T-helper 1 cell treated with Interleukin-12 subunit alpha and Interleukin-12 subunit beta and Interleukin-4 antibody, amounts not matched to agents 30 ng/mL and 1 ng/mL, for 36 hours (primary cell): ENCODE results near the gene SBNO2. TPM values are rescaled to one million over a fixed set of nuclear protein-coding genes. Genes with fewer than 3 reads are reported as not detected.
"Not testable (repeated sequence)": the region's sequence is repeated elsewhere in the genome, so short reads cannot be mapped to it uniquely, and the experiment has no call there.

ENCODE experiments used
- intact Hi-C: fragments of 100-400 bp; cut with micrococcal nuclease; formaldehyde crosslinking; loops from one replicate; pipeline ENCODE4 v1.15.1; 2024
- total RNA-seq: library from RNA; stranded (reverse); gene quantifications from 2 replicates; pipeline ENCODE4 v1.2.3, GENCODE V29; 2022

SBNO2 gene
- total RNA-seq, 1 donor from 2014 or later = 164 TPM

GRCh38 chr19:1136201-1136600, 37.9 kb downstream of the SBNO2 start:
- intact Hi-C loops = no loop called here

- intact Hi-C loops = no loop called here
Measured at GRCh38 chr19:1135454-1135853, 38.6 kb downstream of the SBNO2 start.

GRCh38 chr19:1134431-1134830, 39.6 kb downstream of the SBNO2 start:
- intact Hi-C loops = loop anchor here (5.0 kb wide), 2 partner anchors 58 to 248 kb away; partner anchors contain the start of gene NDUFS7

- intact Hi-C loops = loop anchor here (2.0 to 5.0 kb wide), 4 partner anchors 57 to 249 kb away; partner anchors contain the start of genes ATP5F1D and NDUFS7
Measured at GRCh38 chr19:1133471-1133929, 40.6 kb downstream of the SBNO2 start.

GRCh38 chr19:1132552-1133383, 41.3 kb downstream of the SBNO2 start:
- intact Hi-C loops = loop anchor here (1.0 to 5.0 kb wide), 8 partner anchors 29 to 250 kb away; partner anchors contain the start of genes ATP5F1D, GPX4, NDUFS7 and RNU6-2

GRCh38 chr19:1131718-1132551, 42.1 kb downstream of the SBNO2 start:
- intact Hi-C loops = loop anchor here (1.0 to 5.0 kb wide), 8 partner anchors 29 to 250 kb away; partner anchors contain the start of genes ATP5F1D, GPX4, NDUFS7 and RNU6-2

- intact Hi-C loops = loop anchor here (5.0 kb wide), 2 partner anchors 61 to 251 kb away; partner anchors contain the start of gene NDUFS7
Measured at GRCh38 chr19:1130771-1131717, 43.0 kb downstream of the SBNO2 start.

GRCh38 chr19:1129535-1129934, 44.5 kb downstream of the SBNO2 start:
- intact Hi-C loops = no loop called here

GRCh38 chr19:1129084-1129483, 45.0 kb downstream of the SBNO2 start:
- intact Hi-C loops = not testable (repeated sequence)

- intact Hi-C loops = no loop called here
Measured at GRCh38 chr19:1128106-1128505, 46.0 kb downstream of the SBNO2 start.

- intact Hi-C loops = no loop called here
Measured at GRCh38 chr19:1126984-1127760, 46.9 kb downstream of the SBNO2 start.

- intact Hi-C loops = no loop called here
Measured at GRCh38 chr19:1125601-1126467, 48.2 kb downstream of the SBNO2 start.

GRCh38 chr19:1123885-1124677, 50.0 kb downstream of the SBNO2 start:
- intact Hi-C loops = no loop called here

- intact Hi-C loops = no loop called here
Measured at GRCh38 chr19:1123381-1123780, 50.7 kb downstream of the SBNO2 start.

GRCh38 chr19:1122972-1123363, 51.1 kb downstream of the SBNO2 start:
- intact Hi-C loops = no loop called here

- intact Hi-C loops = no loop called here
Measured at GRCh38 chr19:1122021-1122971, 51.8 kb downstream of the SBNO2 start.

GRCh38 chr19:1121395-1121794, 52.7 kb downstream of the SBNO2 start:
- intact Hi-C loops = no loop called here
